Smooth muscle cell (in vitro differentiated cells): ENCODE data around the gene PLPP2. TPM values are rescaled to one million over a fixed set of nuclear protein-coding genes. Genes with fewer than 3 reads are reported as not detected.

Source experiments
- DNase-seq: peaks from one replicate; lab custom pipeline; 2025; ENCODE audit not compliant: unreplicated experiment; lab: John Stamatoyannopoulos, UW
- H2AFZ ChIP-seq: fragments of 200-600 bp; sonication (generic); 2 replicates; pipeline ENCODE4 v1.6.0; 2016; ENCODE audit warnings: antibody characterized with exemption, low read depth, mild to moderate bottlenecking
- H3F3A ChIP-seq: fragments of 200-600 bp; sonication (generic); 2 replicates; pipeline ENCODE4 v1.6.0; 2017; ENCODE audit warnings: antibody characterized with exemption, low read depth
- H3K27ac ChIP-seq: fragments of 200-600 bp; sonication (generic); 2 replicates; pipeline ENCODE4 v1.5.1; 2016; ENCODE audit warnings: low read depth, mild to moderate bottlenecking
- H3K27me3 ChIP-seq: fragments of 200-600 bp; sonication (generic); 2 replicates; pipeline ENCODE4 v1.6.1; 2016; ENCODE audit warnings: low read depth, mild to moderate bottlenecking
- H3K36me3 ChIP-seq: fragments of 200-600 bp; sonication (generic); 2 replicates; pipeline ENCODE4 v1.5.1; 2016; ENCODE audit warnings: low read depth
- H3K4me1 ChIP-seq: fragments of 200-600 bp; sonication (generic); 2 replicates; pipeline ENCODE4 v1.5.1; 2016; ENCODE audit warnings: low read depth
- H3K4me2 ChIP-seq: fragments of 200-600 bp; sonication (generic); 2 replicates; pipeline ENCODE4 v1.6.0; 2016; ENCODE audit warnings: mild to moderate bottlenecking
- H3K4me3 ChIP-seq: fragments of 200-600 bp; sonication (generic); 2 replicates; pipeline ENCODE4 v1.5.1; 2016; ENCODE audit warnings: mild to moderate bottlenecking
- H3K79me2 ChIP-seq: fragments of 200-600 bp; sonication (generic); 2 replicates; pipeline ENCODE4 v1.6.0; 2016; ENCODE audit warnings: low read depth, mild to moderate bottlenecking
- H3K9ac ChIP-seq: fragments of 200-600 bp; sonication (generic); 2 replicates; pipeline ENCODE4 v1.6.0; 2016; ENCODE audit warnings: low read depth
- H3K9me3 ChIP-seq: fragments of 200-600 bp; sonication (generic); replicated peaks from 2 replicates; pipeline ENCODE4 v1.5.1; 2016; ENCODE audit warnings: low read depth
- H4K20me1 ChIP-seq: fragments of 200-600 bp; sonication (generic); 2 replicates; pipeline ENCODE4 v1.6.0; 2016; ENCODE audit warnings: low read depth
- WGBS: methylation state at CpG from one replicate; pipeline ENCODE4 v1.1.7; 2016; ENCODE audit warnings: low lambda C conversion rate; 5-methylcytosine and 5-hydroxymethylcytosine counted together
- polyA plus RNA-seq: library from polyadenylated mRNA; unstranded; fragments of >200 nt; fragmentation: Nextera tagmentation; extraction: Ambion mirVana; gene quantifications from 2 replicates; pipeline ENCODE4 v1.2.1, GENCODE V29; 2016
- total RNA-seq: library from RNA; depleted of rRNA; stranded (reverse); fragments of >200 nt; gene quantifications from 2 replicates; pipeline ENCODE4 v1.2.3, GENCODE V29; 2014
- TF ChIP-seq, protein P1 (sequence below): fragments of 200-600 bp; sonication (generic); IDR thresholded peaks from 2 replicates; pipeline ENCODE4 v1.5.1; 2017; ENCODE audit warnings: borderline replicate concordance, mild to moderate bottlenecking, antibody characterized with exemption; ENCODE audit not compliant: insufficient read depth, poor library complexity, severe bottlenecking

PLPP2 gene
- total and polyA plus RNA-seq, 2 experiments from 2014 or later: 4.8 to 6.2 TPM

DNA sequence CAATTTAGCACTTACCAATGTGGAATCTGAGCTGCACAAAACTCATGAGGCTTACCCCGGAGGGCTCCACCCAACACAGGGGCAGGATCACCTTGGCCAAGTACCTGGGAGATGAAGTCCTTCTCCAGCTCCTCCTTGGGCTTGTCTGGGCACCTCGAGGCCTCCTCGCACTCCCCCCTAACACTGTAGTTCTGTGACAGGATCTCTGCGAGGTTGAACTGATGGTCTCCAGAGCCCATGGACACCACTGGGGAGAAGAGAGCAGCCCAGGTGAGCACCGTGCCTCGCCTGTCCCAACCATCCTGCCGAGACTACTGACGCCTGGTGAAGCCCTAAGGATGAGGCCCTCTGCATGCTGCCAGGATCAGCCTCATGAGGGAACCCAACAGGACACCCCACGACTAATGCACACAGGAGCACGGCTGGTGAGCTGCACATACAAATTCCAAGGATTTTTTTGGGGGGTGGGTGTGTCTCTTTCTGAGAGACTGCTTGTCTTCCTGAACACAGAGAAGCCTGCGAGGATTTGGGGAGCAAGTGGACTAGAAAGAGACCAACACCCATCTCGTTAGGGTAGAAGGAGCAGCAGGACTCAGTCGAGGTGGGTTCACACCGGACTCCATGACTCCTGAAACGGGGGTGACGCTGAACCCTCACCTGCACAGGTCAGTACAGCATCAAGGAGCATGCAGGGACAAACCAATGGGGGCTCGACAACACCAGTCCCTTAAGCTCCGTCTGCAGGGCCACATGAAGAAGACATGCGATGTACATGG lies 43.3 kb upstream of the PLPP2 start:
- Histone ChIP-seq H2AFZ (no peak overlapping the region), H3K4me3 (no peak overlapping the region), H3K36me3 (peaks cover 5% of the 10 kb centered on the region), H3K9me3 (no peaks in the 10 kb centered on the region), H3K27ac (no peak overlapping the region), H3K79me2 (peaks cover 79% of the 10 kb centered on the region), H3K9ac (no peak overlapping the region), H3F3A (no peaks in the 10 kb centered on the region), H3K27me3 (no peaks in the 10 kb centered on the region), H3K4me1 (no peaks in the 10 kb centered on the region), H4K20me1 (peaks cover 76% of the 10 kb centered on the region), H3K4me2 (no peak overlapping the region)
- 93% methylated on average over 19 of the region's 19 CpGs for whole genome bisulfite sequencing
- DNase-seq: no peak
- TF ChIP-seq, protein P1, sequence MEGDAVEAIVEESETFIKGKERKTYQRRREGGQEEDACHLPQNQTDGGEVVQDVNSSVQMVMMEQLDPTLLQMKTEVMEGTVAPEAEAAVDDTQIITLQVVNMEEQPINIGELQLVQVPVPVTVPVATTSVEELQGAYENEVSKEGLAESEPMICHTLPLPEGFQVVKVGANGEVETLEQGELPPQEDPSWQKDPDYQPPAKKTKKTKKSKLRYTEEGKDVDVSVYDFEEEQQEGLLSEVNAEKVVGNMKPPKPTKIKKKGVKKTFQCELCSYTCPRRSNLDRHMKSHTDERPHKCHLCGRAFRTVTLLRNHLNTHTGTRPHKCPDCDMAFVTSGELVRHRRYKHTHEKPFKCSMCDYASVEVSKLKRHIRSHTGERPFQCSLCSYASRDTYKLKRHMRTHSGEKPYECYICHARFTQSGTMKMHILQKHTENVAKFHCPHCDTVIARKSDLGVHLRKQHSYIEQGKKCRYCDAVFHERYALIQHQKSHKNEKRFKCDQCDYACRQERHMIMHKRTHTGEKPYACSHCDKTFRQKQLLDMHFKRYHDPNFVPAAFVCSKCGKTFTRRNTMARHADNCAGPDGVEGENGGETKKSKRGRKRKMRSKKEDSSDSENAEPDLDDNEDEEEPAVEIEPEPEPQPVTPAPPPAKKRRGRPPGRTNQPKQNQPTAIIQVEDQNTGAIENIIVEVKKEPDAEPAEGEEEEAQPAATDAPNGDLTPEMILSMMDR: no peak

DNA sequence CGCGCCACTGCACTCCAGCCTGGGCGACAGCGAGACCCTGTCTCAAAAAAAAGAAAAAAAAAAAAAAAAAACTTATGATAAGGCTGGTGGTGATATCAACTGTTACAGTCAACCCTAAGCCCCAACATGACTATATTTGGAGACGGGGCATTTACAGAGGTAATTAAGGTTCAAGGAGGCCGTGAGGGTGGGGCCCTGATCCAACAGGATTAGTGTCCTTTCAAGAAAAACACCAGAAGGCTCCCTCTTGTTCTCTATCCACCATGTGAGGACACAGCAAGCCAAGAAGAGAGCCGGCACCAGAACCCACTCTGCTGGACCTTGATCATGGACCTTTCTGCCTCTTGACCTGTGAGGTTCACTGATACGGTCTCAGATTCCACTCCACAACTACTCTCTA lies 39.3 kb upstream of the PLPP2 start:
- Histone ChIP-seq H3K9me3 (no peaks in the 10 kb centered on the region), H3K4me3 (no peak overlapping the region), H4K20me1 (peaks cover 64% of the 10 kb centered on the region), H3K36me3 (peaks cover 19% of the 10 kb centered on the region), H2AFZ (no peak overlapping the region), H3K27ac (no peak overlapping the region), H3K4me1 (no peaks in the 10 kb centered on the region), H3K9ac (no peak overlapping the region), H3K4me2 (no peak overlapping the region), H3K79me2 (peaks cover 60% of the 10 kb centered on the region), H3F3A (no peaks in the 10 kb centered on the region), H3K27me3 (no peaks in the 10 kb centered on the region)
- 100% methylated on average over 8 of the region's 8 CpGs for WGBS
- TF ChIP-seq, protein P1: no peak
- DNase-seq: no peak

DNA sequence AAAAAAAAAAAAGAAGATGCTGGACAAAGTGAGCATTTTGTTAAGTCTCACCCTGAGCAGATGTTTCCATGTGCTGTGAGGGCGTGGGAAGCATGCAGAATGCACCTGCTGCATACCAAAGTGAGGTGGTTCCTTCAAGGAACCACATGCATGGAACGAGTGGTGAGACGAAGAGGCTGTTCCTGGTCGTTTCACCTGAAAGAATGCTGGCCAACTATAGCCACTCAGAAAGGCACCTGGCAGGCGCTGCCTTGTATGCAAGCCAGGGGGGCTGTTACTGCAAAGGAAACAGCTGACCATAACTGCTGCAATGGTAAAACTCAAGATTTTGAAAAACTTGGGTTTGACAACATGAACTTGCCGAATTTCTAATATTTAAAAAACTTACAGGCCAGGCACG lies 38.7 kb upstream of the PLPP2 start:
- peaks cover 60% of the 10 kb centered on the region for H4K20me1 ChIP-seq
- H3K9ac ChIP-seq: no peak overlapping the region
- H3K36me3 ChIP-seq: peaks cover 19% of the 10 kb centered on the region
- no peak overlapping the region for H3K4me3 ChIP-seq
- H3K27me3 ChIP-seq: no peaks in the 10 kb centered on the region
- H3F3A ChIP-seq: no peaks in the 10 kb centered on the region
- no peak overlapping the region for H2AFZ ChIP-seq
- 98% methylated on average over 7 of the region's 7 CpGs for WGBS
- TF ChIP-seq, protein P1: no peak
- H3K4me2 ChIP-seq: no peak overlapping the region
- H3K27ac ChIP-seq: no peak overlapping the region
- no peak for DNase-seq
- H3K4me1 ChIP-seq: no peaks in the 10 kb centered on the region
- peaks cover 54% of the 10 kb centered on the region for H3K79me2 ChIP-seq
- no peaks in the 10 kb centered on the region for H3K9me3 ChIP-seq

DNA sequence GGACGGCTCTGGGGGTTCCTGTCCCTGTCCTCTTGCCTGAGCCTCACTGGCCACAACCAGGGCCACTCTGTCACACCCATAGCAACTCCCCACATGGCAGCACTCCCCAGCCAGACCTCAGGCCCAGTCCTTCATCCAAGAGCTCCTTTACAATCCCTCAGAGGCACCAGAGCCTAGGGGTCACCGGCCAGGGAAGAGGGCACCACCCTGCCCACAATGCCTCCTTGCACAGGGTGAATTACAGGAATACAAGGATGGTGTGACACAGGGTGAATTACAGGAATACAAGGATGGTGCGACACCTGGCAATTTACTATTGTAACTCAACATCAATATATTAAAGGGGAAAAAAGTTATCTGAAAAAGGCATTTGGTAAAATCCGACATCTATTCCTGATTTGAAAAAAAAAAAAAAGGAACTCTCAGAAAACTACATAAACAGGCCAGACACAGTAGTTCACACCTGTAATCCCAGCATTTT lies 36.9 kb upstream of the PLPP2 start:
- Histone ChIP-seq H3K79me2 (peaks cover 58% of the 10 kb centered on the region), H4K20me1 (peaks cover 62% of the 10 kb centered on the region), H3K27ac (no peak overlapping the region), H3K4me1 (no peaks in the 10 kb centered on the region), H3F3A (peaks cover 4% of the 10 kb centered on the region), H3K9me3 (no peaks in the 10 kb centered on the region), H2AFZ (no peak overlapping the region), H3K4me2 (no peak overlapping the region), H3K9ac (no peak overlapping the region), H3K36me3 (peaks cover 19% of the 10 kb centered on the region), H3K4me3 (no peak overlapping the region), H3K27me3 (no peaks in the 10 kb centered on the region)
- TF ChIP-seq, protein P1: no peak
- 96% methylated on average over 4 of the region's 4 CpGs for WGBS
- no peak for DNase-seq
